Pancreas (tissue), 10 donors: ENCODE data around the gene ATG9B. TPM values are rescaled to one million over a fixed set of nuclear protein-coding genes. Genes with fewer than 3 reads are reported as not detected.
"Not testable (repeated sequence)": the region's sequence is repeated elsewhere in the genome, so short reads cannot be mapped to it uniquely, and the experiment has no call there.

Source experiments
- ATAC-seq, 4 donors: fragments of 200-7000 bp; cut with Tn5 transposase; one replicate each; pipeline versions ENCODE4 v1.8.0 to v1.9.1; 2020; ENCODE audit warnings: mild to moderate bottlenecking in 4 of 4, moderate library complexity in 4 of 4
- DNase-seq, 6 donors: peaks; one replicate each; pipeline ENCODE4 v3.0.0-alpha.2; 2020
- FAIRE-seq: peaks from 2 replicates; lab custom pipeline; 2012; peaks lifted over from hg19 to GRCh38; lab: Jason Lieb, UNC
- H3K27ac ChIP-seq, 4 donors: fragments of 200-600 bp; sonication (generic); 1 replicate in 3 of 4; 2 replicates in 1 of 4; pipeline versions ENCODE4 v1.5.0 to v1.8.0; 2020
- H3K27me3 ChIP-seq, 4 donors: fragments of 200-600 bp; one replicate each; pipeline ENCODE4 v1.8.0; 2021
- H3K36me3 ChIP-seq, 3 donors: fragments of 200-600 bp; sonication (generic) in 1 of 3; one replicate each; pipeline versions ENCODE4 v1.5.0 to v1.8.0; 2020 to 2021
- H3K4me1 ChIP-seq, 3 donors: fragments of 200-600 bp; one replicate each; pipeline ENCODE4 v1.8.0; 2021
- H3K4me3 ChIP-seq, 4 donors: fragments of 200-600 bp; sonication (generic) in 2 of 4; one replicate each; pipeline versions ENCODE4 v1.5.0 to v1.8.0; 2020 to 2021
- H3K9me3 ChIP-seq, 4 donors: fragments of 200-600 bp; one replicate each; pipeline ENCODE4 v1.8.0; 2021
- WGBS, 2 donors: extraction: QIAGEN DNeasy Blood & Tissue Kit; methylation state at CpG; one replicate each; pipeline ENCODE4 v1.1.7; 2013; 5-methylcytosine and 5-hydroxymethylcytosine counted together
- intact Hi-C, 3 donors: fragments of 100-400 bp; cut with DNase I; formaldehyde crosslinking; loops; one replicate each; pipeline versions ENCODE4 v1.11.1 to v1.14.2; 2022
- polyA plus RNA-seq, 2 donors: library from polyadenylated mRNA; stranded (reverse); fragments of 200-250 nt; gene quantifications; one replicate each; pipeline ENCODE4 v1.2.3, GENCODE V29; 2013
- total RNA-seq, 6 donors: library from RNA; stranded (reverse); fragmentation: NEBNext Ultra II Directional in 4 of 6; extraction: Animal tissue kit (Norgen Biotek cat#: 25700) in 4 of 6; gene quantifications; one replicate each; pipeline versions ENCODE4 v1.2.1 to v1.2.4, GENCODE V29; 2021 to 2023
- TF ChIP-seq, protein P1 (sequence below), 4 donors: fragments of 200-600 bp; sonication (generic) in 3 of 4; IDR thresholded peaks; one replicate each; pipeline versions ENCODE4 v1.5.0 to v1.8.0; 2021; ENCODE audit warnings: antibody characterized with exemption in 4 of 4
- donor health status: healthy with polysubstance abuse.
- donor health status: DM: no; HTN: no; CAD: no; lungs with moderate emphysema.
- donor health status: DM: no; HTN: no; CAD: no.
- donor health status: control.
- donor health status: control.
- donor health status: Bipolar disorder and iron deficiency.
- donor health status: DM: yes; HTN: yes; CAD: no.
- donor health status: DM: no; HTN: no; CAD: no.
- donor health status: DM: no; HTN: no; CAD: no.
- donor health status: DM: yes; HTN: yes; CAD: no.

The ATG9B gene
- total and polyA plus RNA-seq, 8 donors: 0.06 to 1.5 (median 0.28) TPM; not detected in 1

DNA sequence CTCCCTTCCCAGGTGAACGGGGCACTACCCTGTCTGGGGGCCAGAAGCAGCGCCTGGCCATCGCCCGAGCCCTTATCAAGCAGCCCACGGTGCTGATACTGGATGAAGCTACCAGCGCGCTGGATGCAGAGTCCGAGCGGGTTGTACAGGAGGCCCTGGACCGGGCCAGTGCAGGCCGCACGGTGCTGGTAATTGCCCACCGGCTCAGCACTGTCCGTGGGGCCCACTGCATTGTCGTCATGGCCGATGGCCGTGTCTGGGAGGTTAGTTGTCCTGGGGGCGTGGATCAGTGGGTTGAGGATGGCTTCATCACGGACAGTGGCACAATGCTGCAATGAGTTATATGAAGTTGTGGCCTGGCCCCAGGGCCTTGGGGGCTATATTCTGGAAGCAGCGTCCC lies 19.7 kb upstream of the ATG9B start:
- WGBS, 2 donors: 94% methylated on average over 20 of the region's 20 CpGs
- no peaks in the 10 kb centered on the region for H3K36me3 ChIP-seq
- peak in 2 of 6 donors; percentile 12 to 51 for DNase-seq
- H3K9me3 ChIP-seq: no peaks in the 10 kb centered on the region
- peaks cover 0 to 7% (median 0%) of the 10 kb centered on the region in 3 donors for H3K4me1 ChIP-seq
- no peak overlapping the region for H3K4me3 ChIP-seq
- no peak for FAIRE-seq
- intact Hi-C loops: no loop called here
- ATAC-seq: no peak
- TF ChIP-seq, protein P1, sequence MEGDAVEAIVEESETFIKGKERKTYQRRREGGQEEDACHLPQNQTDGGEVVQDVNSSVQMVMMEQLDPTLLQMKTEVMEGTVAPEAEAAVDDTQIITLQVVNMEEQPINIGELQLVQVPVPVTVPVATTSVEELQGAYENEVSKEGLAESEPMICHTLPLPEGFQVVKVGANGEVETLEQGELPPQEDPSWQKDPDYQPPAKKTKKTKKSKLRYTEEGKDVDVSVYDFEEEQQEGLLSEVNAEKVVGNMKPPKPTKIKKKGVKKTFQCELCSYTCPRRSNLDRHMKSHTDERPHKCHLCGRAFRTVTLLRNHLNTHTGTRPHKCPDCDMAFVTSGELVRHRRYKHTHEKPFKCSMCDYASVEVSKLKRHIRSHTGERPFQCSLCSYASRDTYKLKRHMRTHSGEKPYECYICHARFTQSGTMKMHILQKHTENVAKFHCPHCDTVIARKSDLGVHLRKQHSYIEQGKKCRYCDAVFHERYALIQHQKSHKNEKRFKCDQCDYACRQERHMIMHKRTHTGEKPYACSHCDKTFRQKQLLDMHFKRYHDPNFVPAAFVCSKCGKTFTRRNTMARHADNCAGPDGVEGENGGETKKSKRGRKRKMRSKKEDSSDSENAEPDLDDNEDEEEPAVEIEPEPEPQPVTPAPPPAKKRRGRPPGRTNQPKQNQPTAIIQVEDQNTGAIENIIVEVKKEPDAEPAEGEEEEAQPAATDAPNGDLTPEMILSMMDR (IDR thresholded peaks at IDR 0.05): no peak
- no peak overlapping the region for H3K27ac ChIP-seq
- H3K27me3 ChIP-seq: no peaks in the 10 kb centered on the region

DNA sequence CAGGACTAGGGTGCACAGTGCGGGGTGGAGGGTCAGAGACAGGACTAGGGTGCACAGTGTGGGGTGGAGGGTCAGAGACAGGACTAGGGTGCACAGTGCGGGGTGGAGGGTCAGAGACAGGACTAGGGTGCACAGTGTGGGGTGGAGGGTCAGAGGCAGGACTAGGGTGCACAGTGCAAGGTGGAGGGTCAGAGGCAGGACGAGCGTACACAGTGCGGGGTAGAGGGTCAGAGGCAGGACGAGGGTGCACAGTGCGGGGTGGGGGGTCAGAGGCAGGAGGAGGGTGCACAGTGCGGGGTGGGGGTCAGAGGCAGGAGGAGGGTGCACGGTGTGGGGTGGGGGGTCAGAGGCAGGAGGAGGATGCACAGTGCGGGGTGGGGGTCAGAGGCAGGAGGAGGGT lies 19.2 kb upstream of the ATG9B start:
- H3K36me3 ChIP-seq, FAIRE-seq, H3K4me3 ChIP-seq, intact Hi-C loops, H3K4me1 ChIP-seq, H3K27me3 ChIP-seq, H3K27ac ChIP-seq, H3K9me3 ChIP-seq, ATAC-seq: not testable (repeated sequence)
- DNase-seq: peak in 1 of 6 donors; percentile 55
- 84 to 94% methylated on average over 8 to 10 of the region's 10 CpGs for WGBS, 2 donors

DNA sequence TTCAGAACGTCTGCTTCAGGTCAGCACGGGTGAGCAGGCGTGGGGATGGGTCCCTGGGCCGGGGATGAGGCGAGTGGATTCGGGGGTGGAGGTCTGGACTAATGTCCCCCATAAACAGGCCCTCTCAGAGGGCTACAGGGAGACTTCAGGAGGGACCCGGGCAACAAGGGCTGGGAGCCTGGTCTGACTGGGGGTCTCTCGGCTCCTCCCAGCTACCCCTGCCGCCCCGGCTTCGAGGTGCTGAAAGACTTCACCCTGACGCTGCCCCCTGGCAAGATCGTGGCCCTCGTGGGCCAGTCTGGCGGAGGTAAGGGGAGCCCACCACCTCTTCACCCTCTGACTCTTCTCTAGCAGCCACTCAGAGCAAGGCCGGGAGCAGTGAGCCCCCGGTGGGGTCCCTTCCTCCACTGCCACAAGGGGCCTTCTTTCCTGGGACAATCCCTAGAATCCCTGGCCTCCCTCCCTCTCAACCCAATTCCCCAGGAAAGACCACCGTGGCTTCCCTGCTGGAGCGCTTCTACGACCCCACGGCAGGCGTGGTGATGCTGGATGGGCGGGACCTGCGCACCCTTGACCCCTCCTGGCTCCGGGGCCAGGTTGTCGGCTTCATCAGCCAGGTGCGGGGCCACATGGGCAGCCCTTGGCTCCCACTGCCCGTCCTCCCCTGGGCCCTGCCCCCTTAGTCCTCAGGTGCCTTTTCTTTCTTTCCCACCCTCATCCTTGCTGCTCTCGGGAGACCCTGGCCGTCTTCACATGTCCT lies 16.5 kb upstream of the ATG9B start:
- 91 to 95% methylated on average over 22 to 30 of the region's 30 CpGs for WGBS, 2 donors
- no peak for FAIRE-seq

GRCh38 chr7:151039850-151040548 lies 15.7 kb upstream of the ATG9B start:
- intact Hi-C loops: no loop called here
- FAIRE-seq (no peak), DNase-seq (no peak), ATAC-seq (peak in 1 of 4 donors; percentile 23)
- Histone ChIP-seq H3K36me3 (peaks cover 0 to 16% (median 0%) of the 10 kb centered on the region in 3 donors), H3K27me3 (no peaks in the 10 kb centered on the region), H3K4me1 (peaks cover 0 to 7% (median 0%) of the 10 kb centered on the region in 3 donors), H3K9me3 (no peaks in the 10 kb centered on the region), H3K4me3 (no peak overlapping the region), H3K27ac (no peak overlapping the region)
- TF ChIP-seq, protein P1 (IDR thresholded peaks at IDR 0.05): no peak
- 81 to 87% methylated on average over 17 to 18 of the region's 18 CpGs for WGBS, 2 donors

More for the DNA sequence above, 16.5 kb upstream of the ATG9B start:
- intact Hi-C loops: no loop called here
- Histone ChIP-seq H3K27me3 (no peaks in the 10 kb centered on the region), H3K9me3 (no peaks in the 10 kb centered on the region), H3K36me3 (peaks cover 0 to 15% (median 0%) of the 10 kb centered on the region in 3 donors), H3K27ac (no peak overlapping the region), H3K4me3 (no peak overlapping the region), H3K4me1 (peaks cover 0 to 7% (median 0%) of the 10 kb centered on the region in 3 donors)
- DNase-seq (peak in 1 of 6 donors; percentile 68), ATAC-seq (no peak)
- TF ChIP-seq, protein P1 (IDR thresholded peaks at IDR 0.05): no peak

GRCh38 chr7:151038951-151039849 lies 14.9 kb upstream of the ATG9B start:
- no peak overlapping the region for H3K4me3 ChIP-seq
- 59 to 61% methylated on average over 12 of the region's 12 CpGs for WGBS, 2 donors
- peak overlapping the region in 2 of 4 donors; percentile 30 to 32 for H3K27ac ChIP-seq
- H3K36me3 ChIP-seq: peaks cover 0 to 16% (median 0%) of the 10 kb centered on the region in 3 donors
- DNase-seq (peak; percentile 26 to 90 (median 70)), ATAC-seq (peak; percentile 35 to 86 (median 70)), FAIRE-seq (no peak)
- H3K9me3 ChIP-seq: no peaks in the 10 kb centered on the region
- H3K27me3 ChIP-seq: no peaks in the 10 kb centered on the region
- H3K4me1 ChIP-seq: peaks cover 0 to 7% (median 0%) of the 10 kb centered on the region in 3 donors
- TF ChIP-seq, protein P1 (IDR thresholded peaks at IDR 0.05): no peak
- intact Hi-C loops: no loop called here
